ENCODE data around the gene PPP1R12B. TPM values are rescaled to one million over a fixed set of nuclear protein-coding genes. Genes with fewer than 3 reads are reported as not detected.
A peak's percentile ranks its signal among the peaks of the same experiment; 100 is the strongest.
"Not testable (repeated sequence)": the region's sequence is repeated elsewhere in the genome, so short reads cannot be mapped to it uniquely, and the experiment has no call there.

Gene PPP1R12B
- total RNA-seq, 1 donor from 2014 or later = 594 TPM

DNA sequence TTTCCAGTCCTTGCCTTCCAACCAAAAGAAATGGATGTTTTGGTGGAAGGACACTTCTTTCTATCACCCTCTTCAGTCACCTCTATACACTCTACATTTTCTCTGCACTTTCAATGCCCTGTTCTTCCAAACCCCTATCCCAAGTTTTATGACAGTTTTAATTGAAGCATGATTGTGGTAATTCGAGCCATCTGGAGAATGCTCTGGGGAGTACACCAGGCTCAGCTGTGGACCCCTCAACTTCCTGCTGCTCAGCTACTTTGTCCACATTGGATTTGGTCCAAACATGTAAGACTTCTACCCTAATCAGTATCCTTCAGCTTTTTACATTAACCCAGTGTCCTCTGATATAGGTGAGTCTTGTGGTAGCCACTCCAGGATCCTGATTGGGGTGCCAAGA is 232.1 kb downstream of the PPP1R12B start:
- intact Hi-C loops (cut with DNase I) = no loop called here
- DNase-seq (ENCODE audit: missing footprints) (no peak), ATAC-seq (no peak)

DNA sequence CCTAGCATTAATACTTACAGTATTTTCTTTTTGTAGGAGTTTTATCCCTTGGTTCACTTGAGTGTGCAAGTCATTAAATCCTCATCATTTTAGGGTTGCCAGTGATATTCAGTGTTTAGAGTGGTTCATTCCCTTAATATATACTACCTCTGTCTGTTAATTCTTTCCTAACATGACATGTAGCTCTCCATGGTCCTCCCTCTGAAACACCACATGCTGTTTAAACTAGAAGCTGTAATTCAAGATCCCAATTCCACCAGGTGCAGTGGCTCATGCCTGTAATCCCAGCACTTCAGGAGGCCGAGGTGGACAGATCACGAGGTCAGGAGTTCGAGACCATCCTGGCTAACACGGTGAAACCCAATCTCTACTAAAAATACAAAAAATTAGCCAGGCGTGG is 233.9 kb downstream of the PPP1R12B start:
- intact Hi-C loops (cut with DNase I); DNase-seq (ENCODE audit: missing footprints); ATAC-seq: not testable (repeated sequence)

DNA sequence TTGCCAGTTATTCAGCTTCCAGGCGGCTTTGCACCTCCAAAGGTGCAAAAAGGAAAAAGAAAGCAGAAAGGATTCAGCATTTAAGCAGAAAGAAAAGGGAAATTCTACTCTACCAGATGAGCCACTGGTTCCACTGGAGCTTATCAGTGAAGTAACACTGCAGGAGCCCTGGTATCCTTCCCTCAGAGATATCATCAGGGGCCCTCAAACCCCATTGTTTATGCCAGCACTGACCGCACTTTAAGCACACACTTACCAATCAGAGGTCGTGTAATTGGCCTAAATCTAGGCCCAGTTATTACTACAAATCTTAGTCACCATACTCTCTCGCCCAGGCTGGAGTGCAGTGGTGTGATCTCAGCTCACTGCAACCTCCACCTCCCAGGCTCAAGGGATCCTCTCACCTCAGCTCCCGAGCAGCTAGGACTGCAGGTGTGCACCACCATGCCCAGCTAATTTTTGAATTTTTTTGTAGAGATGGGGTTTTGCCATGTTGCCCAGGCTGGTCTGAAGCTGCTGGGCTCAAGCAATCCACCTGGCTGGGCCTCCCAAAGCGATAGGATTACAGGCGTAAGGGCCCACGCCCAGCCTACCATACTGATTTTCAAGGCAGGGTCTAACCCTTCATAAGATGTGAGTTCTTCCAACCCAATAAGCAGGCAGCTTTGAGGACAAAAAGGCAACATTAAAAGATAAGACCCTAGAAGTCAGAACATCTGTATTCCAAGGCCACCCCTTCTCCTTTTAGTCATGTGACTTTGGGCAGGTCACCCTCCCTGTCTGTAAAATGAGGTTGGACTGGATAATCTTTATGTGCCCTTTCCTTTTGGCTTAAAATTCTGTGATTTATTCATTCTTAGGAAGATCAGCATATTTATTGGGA is 236.4 kb downstream of the PPP1R12B start:
- ATAC-seq (no peak), DNase-seq (ENCODE audit: missing footprints) (no peak)
- intact Hi-C loops (cut with DNase I) = no loop called here

DNA sequence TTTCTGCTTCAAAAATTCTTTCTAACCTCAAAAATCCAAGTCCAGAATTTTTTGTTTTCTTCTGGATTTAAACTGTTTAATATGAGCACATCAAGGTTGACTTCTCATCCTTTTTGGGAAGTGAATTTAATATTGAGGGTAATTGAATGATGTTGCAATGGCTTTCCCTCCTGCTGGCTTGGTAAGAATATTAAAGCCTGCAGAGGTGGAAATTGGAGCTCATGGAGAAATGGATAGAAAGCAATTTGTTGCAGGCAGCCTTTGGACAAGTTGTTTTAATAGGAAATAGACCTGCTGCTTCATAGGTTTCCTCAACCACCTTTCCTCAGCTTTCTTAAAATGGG is 237.1 kb downstream of the PPP1R12B start:
- no peak for ATAC-seq
- DNase-seq (ENCODE audit: missing footprints) = no peak
- intact Hi-C loops (cut with DNase I) = no loop called here

DNA sequence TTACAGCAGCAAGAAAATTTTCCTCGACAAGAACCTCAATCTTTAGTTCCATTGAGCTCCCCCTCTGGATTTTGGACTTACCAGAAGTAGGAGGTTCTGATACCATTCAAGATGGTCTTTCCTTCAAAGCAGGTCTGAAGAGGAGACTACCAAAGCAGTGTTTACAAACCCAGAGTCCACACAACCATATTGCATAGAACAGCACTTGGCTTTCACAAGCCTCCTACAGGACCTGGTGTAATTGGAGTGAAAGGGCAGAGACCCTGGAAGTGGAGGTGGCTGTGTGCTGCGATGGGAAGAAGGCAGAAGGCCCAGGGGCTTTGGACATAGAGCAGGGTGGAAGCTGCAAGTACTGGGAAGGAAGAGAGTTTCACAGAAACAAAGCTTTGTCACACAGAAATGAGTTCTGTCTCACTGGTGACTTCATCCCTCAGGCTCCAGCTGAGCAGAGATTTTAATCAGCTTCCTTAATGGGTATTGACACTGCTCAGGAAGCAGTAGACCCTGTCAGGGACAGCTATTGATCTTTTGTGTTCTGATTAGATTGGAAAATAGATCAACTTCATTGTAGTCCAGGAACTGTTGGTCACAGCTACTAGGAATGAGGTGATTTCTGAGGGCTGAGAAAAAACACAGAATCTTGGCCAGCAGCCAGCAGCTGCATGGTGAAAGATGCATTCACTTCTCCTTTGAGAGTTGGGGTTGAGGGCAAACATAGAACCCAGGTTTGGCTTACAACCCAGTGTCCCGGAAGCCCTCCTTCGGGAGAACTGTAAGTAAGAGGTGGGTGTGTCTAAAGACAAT is 237.7 kb downstream of the PPP1R12B start:
- DNase-seq (ENCODE audit: missing footprints) (no peak), ATAC-seq (no peak)
- intact Hi-C loops (cut with DNase I) = no loop called here

DNA sequence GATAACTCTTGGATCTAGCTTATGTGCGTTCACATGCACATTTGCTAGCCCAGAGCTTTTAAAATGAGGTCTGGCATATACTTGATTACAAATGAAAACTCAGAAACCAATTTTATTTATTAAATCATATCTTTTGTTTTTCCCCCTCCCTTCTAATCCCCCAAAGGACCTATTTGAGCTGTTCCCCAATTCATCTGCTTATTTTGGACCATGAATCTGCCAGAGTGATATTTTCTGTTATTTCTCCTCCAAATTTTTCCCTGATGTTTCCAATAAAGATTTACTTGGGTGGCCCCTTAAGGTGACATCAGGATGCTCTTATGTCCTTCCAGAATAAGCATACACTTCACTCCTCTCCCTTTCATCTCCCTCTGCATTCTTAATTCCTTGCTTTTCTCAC is 238.4 kb downstream of the PPP1R12B start:
- intact Hi-C loops (cut with DNase I) = no loop called here
- no peak for ATAC-seq

DNA sequence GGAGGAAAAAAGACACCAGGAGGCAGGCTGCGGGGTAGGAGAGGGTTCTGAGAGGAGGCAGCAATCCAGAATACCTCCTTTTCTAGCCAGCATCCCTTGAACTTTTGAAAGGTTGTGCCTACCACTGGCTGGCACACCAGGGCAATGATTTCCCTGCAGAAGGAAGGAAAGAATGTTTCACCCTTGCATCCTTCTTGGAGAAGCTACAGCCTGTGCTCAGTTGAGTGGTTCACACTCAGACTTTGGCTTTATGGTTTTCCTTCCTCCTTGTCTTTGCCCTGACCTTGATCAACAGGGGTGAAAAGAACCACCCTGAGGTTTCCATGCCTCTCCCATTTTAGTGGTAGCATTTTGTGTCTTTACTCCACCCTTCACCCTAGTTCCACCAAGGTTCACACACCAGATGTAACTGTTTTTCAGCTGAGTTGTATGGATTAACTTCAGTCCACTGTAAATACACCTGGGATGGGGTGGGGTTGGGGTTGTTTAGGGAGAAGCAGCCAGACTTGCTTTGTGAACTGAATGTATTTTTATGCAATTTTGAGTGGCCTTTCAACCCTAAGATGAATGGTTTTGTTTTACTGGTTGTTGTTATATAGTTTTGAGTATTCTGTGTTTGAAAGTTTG is 239.5 kb downstream of the PPP1R12B start:
- no peak for DNase-seq (ENCODE audit: missing footprints)
- intact Hi-C loops (cut with DNase I) = no loop called here
- no peak for ATAC-seq

More for the DNA sequence above, 238.4 kb downstream of the PPP1R12B start:
- DNase-seq (ENCODE audit: missing footprints) = no peak

DNA sequence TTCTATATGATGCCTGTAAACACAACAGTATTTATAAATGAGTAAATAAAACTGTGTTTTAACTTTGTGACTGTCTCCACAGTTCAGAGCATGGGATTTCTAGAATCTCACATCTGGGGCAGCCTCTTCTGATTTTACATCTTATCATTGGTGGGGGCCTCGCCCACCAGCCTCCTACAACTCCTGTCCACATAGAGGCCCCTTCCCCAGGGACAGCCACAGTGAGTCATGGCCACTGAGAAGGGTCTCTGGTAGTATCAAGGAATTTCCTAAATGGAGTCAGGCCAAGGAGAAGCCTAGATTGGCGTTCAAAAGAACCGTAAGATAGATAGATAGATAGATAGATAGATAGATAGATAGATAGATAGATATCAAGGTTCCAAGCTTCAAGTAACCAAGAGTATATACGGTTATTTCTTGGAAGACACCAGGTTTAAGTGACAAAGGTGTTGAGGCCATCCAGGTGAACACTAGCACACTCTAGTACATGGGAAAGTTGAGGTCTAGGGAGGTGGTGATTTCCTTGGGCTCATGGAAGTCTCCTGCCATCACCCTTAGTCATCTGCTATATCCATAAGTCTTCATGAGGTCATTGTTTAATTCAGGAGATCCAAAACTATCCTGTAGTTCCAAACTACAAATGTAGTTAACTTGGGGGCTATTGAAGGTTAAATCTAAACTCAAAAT is 240.1 kb downstream of the PPP1R12B start:
- DNase-seq (ENCODE audit: missing footprints) (no peak), ATAC-seq (peak; percentile 14)
- intact Hi-C loops (cut with DNase I) = no loop called here

DNA sequence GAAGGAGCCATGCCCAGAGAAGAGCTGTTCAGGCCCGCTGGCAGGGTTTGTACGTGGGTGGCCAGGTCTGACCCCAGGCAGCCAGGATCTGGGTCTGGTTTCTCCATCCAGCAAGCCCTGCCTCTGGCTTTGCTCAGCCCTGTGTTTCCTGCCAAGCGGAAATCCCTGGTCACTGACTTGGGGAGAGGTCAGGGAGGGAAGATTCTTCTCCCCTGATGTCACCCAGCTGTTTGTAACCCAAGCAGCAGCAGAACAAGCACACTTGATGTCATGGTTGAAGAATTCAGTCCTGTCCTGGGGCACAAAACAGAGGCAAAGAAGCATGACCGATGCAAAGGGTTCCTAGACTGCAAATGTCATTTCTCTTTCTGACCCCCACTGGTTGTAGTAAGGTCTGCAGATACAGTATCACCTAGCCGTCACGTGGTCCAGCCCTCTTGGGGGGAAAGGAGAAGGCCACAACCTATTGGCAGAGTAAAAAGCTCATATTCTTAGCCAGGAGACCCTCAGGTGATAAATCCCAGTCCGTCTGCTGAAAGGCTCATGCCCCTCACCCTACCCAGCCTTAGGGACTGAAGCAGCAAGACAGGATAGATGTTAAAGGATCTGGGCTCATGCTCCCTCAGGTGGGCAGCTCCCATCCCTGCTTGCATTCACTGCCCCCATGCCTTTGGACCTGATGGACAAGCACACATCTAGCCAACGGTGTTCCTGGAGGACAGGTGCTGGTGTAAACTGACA is 240.9 kb downstream of the PPP1R12B start:
- intact Hi-C loops (cut with DNase I) = no loop called here
- DNase-seq (ENCODE audit: missing footprints) (peak; percentile 88), ATAC-seq (peak; percentile 88)

DNA sequence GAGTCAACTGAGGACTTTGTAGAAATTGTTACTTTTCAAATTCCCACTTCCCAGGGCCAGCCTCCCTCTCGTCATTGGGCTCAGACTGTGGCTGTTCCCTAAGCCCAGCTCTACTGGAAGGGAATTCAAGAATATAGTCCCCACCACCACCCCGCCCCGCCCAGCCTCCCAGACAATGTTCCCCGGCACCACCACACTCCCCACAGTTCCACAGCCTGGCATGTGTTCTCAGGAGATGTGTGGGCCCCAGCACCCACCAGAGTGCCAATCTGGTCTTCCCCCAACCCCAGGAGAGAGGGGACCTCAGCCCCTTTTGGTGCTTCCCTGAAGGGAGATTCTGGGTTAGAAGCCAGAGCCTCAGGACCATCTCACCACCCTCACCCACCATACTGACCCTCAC is 241.6 kb downstream of the PPP1R12B start:
- no peak for ATAC-seq
- intact Hi-C loops (cut with DNase I) = loop anchor here (10.0 kb wide), 1 partner anchor 245 kb away; the partner anchor contains the start of genes PPP1R12B and UBE2T
- DNase-seq (ENCODE audit: missing footprints) = no peak

DNA sequence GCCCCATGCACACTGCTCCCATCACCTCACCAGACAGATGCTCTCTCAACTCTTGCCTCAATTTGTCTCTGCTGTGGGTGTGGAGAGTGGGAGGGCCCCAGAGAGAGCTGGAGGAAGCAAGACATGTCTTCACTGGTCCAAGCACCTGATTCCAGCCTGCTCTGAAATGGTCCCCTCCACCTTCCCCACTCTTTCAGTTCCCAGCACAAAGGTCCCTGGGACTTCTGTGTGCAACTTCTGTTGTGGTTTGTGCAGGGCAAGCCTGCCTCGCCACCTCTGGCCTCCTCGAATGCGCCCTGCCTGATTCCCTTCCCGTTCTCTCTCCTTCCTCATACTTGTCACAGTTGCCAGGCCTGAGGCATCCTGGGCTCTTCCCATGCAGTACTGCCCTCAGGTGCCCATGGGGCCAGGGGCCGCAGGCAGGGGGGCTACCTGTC is 242.5 kb downstream of the PPP1R12B start:
- DNase-seq (ENCODE audit: missing footprints) (no peak), ATAC-seq (no peak)
- intact Hi-C loops (cut with DNase I) = loop anchor here (10.0 kb wide), 1 partner anchor 246 kb away; the partner anchor contains the start of genes PPP1R12B and UBE2T

DNA sequence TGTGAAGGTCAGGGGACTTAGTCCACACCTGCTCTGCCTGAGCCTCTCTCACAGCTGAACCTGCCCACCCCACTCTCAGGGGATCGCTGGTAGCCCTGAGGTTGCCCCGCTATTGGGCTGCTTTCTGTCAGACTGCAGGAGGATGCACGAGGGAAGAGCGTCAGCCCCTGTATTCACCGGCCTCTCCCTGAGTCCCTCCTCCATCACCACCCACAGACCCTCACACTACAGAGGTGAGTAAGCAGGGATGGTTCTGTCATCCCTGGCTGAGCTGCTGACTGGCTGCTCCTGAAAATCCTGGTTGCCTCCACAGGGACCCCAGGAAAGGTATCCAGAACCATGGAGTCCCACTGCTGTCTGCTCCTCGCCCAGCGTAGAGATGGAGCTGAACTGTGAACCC is 243.0 kb downstream of the PPP1R12B start:
- ATAC-seq = no peak

DNA sequence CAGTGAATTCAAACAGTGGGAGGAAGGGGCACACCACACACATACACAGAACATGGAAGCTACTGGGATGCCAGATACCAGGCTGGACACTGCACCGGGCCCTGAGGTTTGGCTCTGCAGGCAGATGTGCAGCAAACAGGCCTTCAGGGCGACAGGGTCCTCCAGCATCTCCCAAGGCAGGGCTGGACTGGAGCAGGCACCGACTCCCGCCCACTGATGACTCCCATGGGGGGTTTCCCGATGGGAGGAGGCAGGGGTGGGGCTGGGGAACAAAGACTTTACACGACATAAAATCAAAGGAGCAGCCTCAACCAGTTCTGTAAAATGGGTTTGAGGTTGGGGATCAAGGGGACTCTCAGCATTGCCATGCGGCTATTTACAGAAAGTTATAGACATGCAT is 243.6 kb downstream of the PPP1R12B start:
- DNase-seq (ENCODE audit: missing footprints) (no peak), ATAC-seq (no peak)
- intact Hi-C loops (cut with DNase I) = loop anchor here (10.0 kb wide), 1 partner anchor 247 kb away; the partner anchor contains the start of genes PPP1R12B and UBE2T

More for the DNA sequence above, 243.0 kb downstream of the PPP1R12B start:
- intact Hi-C loops (cut with DNase I) = loop anchor here (10.0 kb wide), 1 partner anchor 247 kb away; the partner anchor contains the start of genes PPP1R12B and UBE2T
- DNase-seq (ENCODE audit: missing footprints) = no peak

DNA sequence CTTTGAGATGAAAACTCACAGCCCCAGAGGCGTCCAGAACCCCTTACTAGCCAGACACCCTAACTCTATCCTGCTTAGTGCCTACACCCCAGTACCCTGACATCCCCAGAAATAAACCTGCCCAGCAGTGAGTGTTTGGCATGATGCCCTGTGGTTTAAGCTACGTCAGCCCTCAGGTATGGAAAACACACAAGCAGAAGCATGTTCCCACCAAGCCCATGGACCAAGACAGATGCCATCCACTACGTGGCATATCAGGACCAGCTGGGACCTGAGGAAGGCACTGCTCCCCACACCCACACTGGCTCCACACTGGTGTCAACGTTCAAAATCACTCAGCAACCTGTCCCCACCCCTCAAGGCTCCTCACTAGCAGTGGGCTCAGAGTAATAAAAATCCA is 245.3 kb downstream of the PPP1R12B start:
- DNase-seq (ENCODE audit: missing footprints) (no peak), ATAC-seq (no peak)
- intact Hi-C loops (cut with DNase I) = loop anchor here (10.0 kb wide), 1 partner anchor 249 kb away; the partner anchor contains the start of genes PPP1R12B and UBE2T

DNA sequence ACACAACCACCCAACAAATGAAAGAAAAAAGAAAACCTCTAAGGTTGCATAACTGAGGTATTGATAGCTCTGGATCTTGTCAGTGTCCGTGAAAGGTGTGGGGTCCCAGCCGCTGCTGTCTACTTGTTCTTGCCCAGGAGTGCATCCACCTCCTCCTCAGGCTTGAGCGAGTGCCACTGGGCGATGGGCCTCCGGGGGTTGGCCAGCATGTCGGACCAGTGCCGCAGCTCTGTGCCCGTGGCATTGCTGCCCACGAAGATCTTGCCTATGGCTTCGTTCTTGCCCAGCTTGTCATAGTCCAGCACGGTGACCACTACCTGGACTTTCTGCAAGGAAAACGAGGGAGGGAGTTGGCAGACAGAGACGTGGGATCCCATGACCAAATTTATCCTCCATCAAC is 248.1 kb downstream of the PPP1R12B start:
- ATAC-seq (no peak), DNase-seq (ENCODE audit: missing footprints) (no peak)
- intact Hi-C loops (cut with DNase I) = loop anchor here (10.0 kb wide), 1 partner anchor 252 kb away; the partner anchor contains the start of genes PPP1R12B and UBE2T

DNA sequence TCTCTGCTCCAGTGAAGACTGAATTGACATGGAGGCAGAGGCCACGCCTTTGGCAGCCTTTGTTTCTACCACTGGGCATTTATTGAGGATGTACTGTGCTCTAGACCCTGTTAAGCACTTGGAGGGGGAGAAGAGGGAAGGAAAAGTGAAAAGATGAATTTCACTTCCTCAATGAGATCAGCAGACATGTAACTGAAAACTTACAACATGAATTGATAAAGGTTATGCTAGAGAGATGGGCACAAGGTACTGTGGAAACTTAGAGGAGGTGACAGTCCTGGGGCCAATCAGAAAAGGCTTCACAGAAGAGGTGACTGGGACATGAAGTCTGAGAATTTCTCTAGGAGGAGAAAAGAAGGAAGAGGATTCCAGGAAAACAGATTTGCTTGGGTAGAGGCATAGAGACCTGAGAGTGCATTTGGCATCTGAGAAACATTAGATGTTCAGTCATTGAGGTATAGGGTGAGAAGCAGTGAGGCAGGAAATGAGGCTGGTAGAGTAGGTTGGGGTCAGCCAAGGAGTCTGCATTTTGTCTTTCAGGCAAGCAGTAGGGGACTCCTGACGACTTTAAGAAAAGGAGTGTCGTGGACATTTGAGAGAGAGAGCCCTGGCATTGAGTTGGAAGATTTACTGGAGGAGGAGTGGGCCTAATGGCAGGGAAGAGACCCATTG is 248.7 kb downstream of the PPP1R12B start:
- intact Hi-C loops (cut with DNase I) = loop anchor here (10.0 kb wide), 1 partner anchor 252 kb away; the partner anchor contains the start of genes PPP1R12B and UBE2T
- ATAC-seq (no peak), DNase-seq (ENCODE audit: missing footprints) (no peak)

All from Right ventricle myocardium inferior (tissue), 1 donor.